ENCODE results near the gene RRAS. TPM values are rescaled to one million over a fixed set of nuclear protein-coding genes. Genes with fewer than 3 reads are reported as not detected.

RRAS gene
- total RNA-seq, 1 experiment from 2014 or later: 70.4 TPM

DNA sequence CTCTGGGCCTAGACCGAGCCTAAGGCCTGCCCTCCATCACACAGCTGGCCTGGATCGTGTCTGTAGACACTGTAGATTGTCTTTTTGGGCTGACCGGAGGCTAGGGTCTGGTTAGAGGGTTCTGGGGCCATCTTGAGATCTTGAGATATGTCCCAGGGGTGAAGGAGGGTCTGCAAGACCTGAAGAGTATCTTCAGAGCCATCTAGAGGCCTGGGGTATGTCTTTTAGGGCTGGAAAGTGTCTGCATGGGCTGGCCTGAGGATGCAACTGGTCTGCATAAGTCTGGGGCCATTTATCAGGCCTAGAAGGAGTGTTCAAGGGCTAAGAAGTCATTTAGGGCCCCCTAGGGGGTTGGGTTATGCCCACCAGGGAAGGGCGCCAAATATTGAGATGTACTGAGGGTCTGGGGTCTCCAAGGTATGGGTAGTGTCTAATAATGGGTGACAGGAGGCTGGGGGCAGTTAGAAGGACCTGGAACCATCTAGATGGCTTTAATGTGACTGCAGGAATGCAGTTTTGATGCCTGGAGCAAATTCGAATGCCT, 2.6 kb upstream of the RRAS start:
- CTCF ChIA-PET: interaction anchor here (0.6 to 1.2 kb wide), 3 partner anchors 36 to 49 kb away, joined by 3 to 5 read pairs (median 4); no protein-coding TSS in a partner anchor
- H3K4me1 Mint-ChIP-seq (ENCODE audit: low read depth, unreplicated experiment): peaks cover 48% of the 10 kb centered on the region
- TF ChIP-seq, protein P1, sequence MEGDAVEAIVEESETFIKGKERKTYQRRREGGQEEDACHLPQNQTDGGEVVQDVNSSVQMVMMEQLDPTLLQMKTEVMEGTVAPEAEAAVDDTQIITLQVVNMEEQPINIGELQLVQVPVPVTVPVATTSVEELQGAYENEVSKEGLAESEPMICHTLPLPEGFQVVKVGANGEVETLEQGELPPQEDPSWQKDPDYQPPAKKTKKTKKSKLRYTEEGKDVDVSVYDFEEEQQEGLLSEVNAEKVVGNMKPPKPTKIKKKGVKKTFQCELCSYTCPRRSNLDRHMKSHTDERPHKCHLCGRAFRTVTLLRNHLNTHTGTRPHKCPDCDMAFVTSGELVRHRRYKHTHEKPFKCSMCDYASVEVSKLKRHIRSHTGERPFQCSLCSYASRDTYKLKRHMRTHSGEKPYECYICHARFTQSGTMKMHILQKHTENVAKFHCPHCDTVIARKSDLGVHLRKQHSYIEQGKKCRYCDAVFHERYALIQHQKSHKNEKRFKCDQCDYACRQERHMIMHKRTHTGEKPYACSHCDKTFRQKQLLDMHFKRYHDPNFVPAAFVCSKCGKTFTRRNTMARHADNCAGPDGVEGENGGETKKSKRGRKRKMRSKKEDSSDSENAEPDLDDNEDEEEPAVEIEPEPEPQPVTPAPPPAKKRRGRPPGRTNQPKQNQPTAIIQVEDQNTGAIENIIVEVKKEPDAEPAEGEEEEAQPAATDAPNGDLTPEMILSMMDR (IDR thresholded peaks at IDR 0.05; ENCODE audit: unreplicated experiment): no peak
- H3K9me3 Mint-ChIP-seq (ENCODE audit: low read depth, unreplicated experiment): no peaks in the 10 kb centered on the region
- peaks cover 90% of the 10 kb centered on the region for H3K36me3 Mint-ChIP-seq (ENCODE audit: insufficient read depth, unreplicated experiment)
- intact Hi-C loops (cut with micrococcal nuclease; ENCODE audit: unreplicated experiment): loop anchor here (5.0 kb wide), 1 partner anchor 190 kb away; the partner anchor contains the start of genes ALDH16A1 and PIH1D1
- H3K27ac Mint-ChIP-seq (ENCODE audit: unreplicated experiment): peak overlapping the region; percentile 100
- DNase-seq: no peak
- peak overlapping the region; percentile 95 for H3K4me3 Mint-ChIP-seq (ENCODE audit: low read depth, unreplicated experiment)
- BruUV-seq (replicated peaks): no TSS peak
- no peaks in the 10 kb centered on the region for H3K27me3 Mint-ChIP-seq (ENCODE audit: unreplicated experiment)

DNA sequence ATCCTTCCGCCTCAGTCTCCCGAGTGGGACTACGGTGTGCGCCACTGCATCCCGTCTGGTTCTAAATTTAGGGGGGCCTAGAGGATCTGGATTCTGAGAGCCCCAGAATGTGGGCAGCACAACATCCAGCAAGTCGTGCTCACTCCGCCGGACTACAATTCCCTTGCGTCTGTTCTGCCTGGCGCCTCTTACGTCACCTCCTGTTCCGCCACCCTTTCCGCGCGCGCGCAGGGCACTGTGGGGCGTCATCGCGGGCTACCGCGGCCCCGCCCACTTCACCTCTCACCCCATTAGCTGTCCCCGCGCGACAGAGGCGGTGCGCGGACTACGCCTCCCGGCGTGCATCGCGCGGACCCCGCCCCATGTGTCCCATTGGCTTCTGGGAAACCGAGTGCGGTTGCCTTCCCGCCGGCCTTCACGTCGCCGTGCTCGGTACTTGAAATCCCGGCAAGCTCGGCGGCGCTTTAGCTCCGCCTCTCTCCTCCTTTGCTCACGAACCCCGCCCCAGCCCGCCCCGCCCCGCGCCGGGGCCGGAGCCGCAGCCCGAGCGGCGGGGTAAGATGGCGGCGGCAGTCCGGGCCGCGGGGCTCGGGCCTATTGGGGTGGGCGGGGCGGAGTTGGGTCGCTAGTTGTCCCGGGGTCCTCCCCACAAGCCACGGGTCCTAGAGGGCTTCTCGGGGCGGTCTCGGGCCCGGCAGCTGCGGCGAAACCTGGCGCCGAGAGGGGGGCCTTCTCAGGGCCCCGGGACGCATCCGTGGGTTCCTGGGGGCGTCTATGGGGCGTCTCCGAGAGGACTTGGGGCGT, 1.9 kb upstream of the RRAS start, which contains the start of gene SCAF1:
Gene SCAF1, plus strand, starts transcription at position 522 of the 804 bp plus-strand sequence. CDS start 2,818 bp downstream, outside the sequence.
- no TSS peak for BruUV-seq (replicated peaks)
- intact Hi-C loops (cut with micrococcal nuclease; ENCODE audit: unreplicated experiment): loop anchor here (2.0 to 5.0 kb wide), 2 partner anchors 51 to 190 kb away; partner anchors contain the start of genes ALDH16A1, PIH1D1 and PRR12
- Mint-ChIP-seq H3K27me3 (ENCODE audit: unreplicated experiment) (no peaks in the 10 kb centered on the region), H3K4me3 (ENCODE audit: low read depth, unreplicated experiment) (peak within 1 kb of the TSS; percentile 95), H3K36me3 (ENCODE audit: insufficient read depth, unreplicated experiment) (peaks cover 90% of the 10 kb centered on the region), H3K9me3 (ENCODE audit: low read depth, unreplicated experiment) (no peaks in the 10 kb centered on the region), H3K4me1 (ENCODE audit: low read depth, unreplicated experiment) (peaks cover 52% of the 10 kb centered on the region), H3K27ac (ENCODE audit: unreplicated experiment) (peak within 1 kb of the TSS; percentile 100)
- TF ChIP-seq, protein P1 (IDR thresholded peaks at IDR 0.05; ENCODE audit: unreplicated experiment): no peak
- CTCF ChIA-PET: interaction anchor here (0.6 to 1.2 kb wide), 6 partner anchors 33 to 55 kb away, joined by 3 to 7 read pairs (median 4); no protein-coding TSS in a partner anchor
- peak; percentile 100 for DNase-seq

DNA sequence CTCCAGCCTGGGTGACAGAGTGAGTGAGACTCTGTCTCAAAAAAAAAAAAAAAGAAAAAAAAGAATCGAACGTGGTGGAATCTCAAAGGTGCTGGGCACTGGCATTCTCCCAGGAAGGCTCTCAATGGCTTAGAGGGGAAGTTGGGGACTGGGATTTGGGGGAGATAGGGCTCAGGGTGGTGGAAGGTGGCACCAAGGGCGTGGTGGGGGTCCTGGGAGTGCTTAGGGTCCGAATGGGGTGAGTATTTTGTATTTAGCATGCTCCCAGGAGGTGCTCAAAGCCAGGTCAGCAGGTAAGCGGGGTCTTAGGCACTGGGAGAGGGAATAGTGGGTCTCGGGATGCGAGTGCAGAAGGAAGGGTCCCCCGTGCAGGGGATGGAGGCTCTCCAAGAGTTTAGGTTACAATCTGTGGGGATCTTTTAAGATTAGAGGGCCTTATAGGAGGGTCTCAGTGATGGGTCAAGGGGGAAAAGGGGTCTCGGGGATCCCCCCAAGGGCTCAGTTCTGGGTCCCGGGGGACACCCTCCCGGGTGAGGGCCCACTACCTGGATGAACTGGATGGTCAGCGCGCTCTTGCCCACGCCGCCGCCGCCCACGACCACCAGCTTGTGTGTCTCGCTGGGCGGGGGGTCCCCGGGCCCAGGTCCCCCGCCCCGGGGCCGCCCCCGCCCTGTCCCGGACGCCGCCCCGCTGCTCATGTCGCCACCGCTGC, 386 bp downstream of the RRAS start:
- H3K27ac Mint-ChIP-seq (ENCODE audit: unreplicated experiment): peak overlapping the region; percentile 100
- H3K4me1 Mint-ChIP-seq (ENCODE audit: low read depth, unreplicated experiment): peaks cover 48% of the 10 kb centered on the region
- BruUV-seq (replicated peaks): no TSS peak

More for the DNA sequence above, 386 bp downstream of the RRAS start:
- intact Hi-C loops (cut with micrococcal nuclease; ENCODE audit: unreplicated experiment): loop anchor here (1.0 to 5.0 kb wide), 3 partner anchors 25 to 187 kb away; partner anchors contain the start of genes ALDH16A1, PIH1D1 and PRR12
- Mint-ChIP-seq H3K9me3 (ENCODE audit: low read depth, unreplicated experiment) (no peaks in the 10 kb centered on the region), H3K36me3 (ENCODE audit: insufficient read depth, unreplicated experiment) (peaks cover 92% of the 10 kb centered on the region), H3K27me3 (ENCODE audit: unreplicated experiment) (no peaks in the 10 kb centered on the region), H3K4me3 (ENCODE audit: low read depth, unreplicated experiment) (peak overlapping the region; percentile 95)
- CTCF ChIA-PET: interaction anchor here (0.8 to 1.9 kb wide), 10 partner anchors 31 to 127 kb away, joined by 3 to 22 read pairs (median 4); partner anchors contain the start of genes AP2A1, PRMT1 and PRR12
- TF ChIP-seq, protein P1 (IDR thresholded peaks at IDR 0.05; ENCODE audit: unreplicated experiment): no peak
- DNase-seq: no peak
